ENCODE results near the gene RNFT2. TPM values are rescaled to one million over a fixed set of nuclear protein-coding genes. Genes with fewer than 3 reads are reported as not detected.

Gene RNFT2
- total RNA-seq, 1 donor: 2.2 TPM

DNA sequence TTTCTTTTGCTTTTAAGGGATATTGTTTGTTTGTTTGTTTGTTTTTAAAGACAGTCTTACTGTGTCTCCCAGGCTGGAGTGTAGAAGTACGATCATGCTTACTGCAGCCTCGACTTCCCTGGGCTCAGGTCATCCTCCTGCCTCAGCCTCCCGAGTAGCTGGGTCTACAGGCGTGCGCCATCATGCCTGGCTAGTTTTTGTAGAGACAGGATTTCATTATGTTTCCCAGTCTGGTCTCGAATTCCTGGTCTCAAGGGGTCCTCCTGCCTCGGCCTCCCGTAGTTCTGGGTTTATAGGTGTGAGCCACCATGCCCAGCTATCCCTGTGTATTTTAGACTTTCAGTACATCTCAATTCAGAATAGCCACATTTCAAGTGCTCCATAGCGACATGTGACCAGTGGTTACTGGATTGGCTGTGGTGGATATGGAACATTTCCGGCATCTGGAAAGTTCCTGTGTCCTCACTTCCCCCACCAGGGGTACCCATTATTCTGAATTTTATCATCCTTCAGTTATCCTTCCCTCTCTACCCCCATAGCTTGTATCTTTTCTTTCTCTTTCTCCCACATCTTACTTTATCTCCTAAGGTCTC lies 82.0 kb downstream of the RNFT2 start:
- DNase-seq (ENCODE audit: low read depth in 2 of 3, low spot score in 2 of 3): no peak

DNA sequence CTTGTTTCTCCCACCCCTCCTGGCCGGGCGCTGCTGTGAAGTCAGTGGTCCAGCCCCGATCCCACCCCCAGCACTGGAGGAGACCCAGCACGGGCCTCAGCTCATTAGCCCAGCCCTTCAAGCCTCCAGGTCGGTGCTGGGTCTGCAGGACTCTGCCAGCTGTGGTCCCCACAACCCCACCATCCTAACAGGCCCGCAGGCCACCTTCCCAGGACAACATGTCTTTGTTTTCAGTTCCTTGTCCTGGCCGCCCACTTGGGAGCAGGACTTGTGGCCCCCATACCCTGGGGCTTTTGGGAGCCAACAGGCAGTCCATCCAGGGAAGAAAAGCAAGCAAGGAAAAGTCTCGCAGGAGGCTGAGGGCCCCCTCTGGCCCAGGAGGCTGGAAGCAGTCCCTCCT lies 83.2 kb downstream of the RNFT2 start:
- no peak for DNase-seq (ENCODE audit: low read depth in 2 of 3, low spot score in 2 of 3)

DNA sequence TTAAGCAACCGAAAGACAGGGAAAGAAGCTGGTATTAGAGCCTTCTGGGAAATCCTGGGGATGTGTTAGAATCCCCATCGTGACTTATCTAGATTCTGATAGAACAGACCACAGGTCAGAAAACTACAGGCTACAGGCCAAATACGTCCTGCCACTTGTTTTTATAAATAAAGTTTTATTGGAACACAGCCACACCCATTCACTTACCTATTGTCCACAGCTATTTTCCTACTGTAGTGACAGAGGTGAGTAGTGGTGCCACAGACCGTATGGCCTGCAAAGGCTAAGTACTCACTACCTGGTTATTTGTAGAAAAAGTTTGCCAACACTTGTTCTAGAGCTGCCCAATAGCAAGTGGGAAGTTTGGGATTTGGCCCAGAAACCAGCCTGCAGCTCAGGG lies 89.3 kb downstream of the RNFT2 start:
- no peak for DNase-seq (ENCODE audit: low read depth in 2 of 3, low spot score in 2 of 3)

DNA sequence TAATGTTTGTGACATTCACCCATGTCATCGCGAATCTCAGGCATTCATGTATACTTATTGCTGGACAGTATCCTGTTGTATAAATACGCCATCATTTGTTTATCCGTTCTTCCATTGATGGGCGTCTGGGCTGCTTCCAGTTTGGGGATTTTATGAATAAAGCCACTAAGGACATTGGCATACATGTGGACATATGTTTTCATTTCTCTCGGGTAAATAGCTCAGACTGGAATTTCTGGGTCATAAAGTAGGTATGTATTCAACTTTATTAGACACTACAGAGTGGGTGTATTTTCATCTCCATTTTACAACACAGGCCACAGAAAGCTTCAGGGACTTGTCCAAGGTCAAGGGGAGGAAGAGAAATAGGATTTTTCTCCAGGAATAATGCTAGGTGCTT lies 94.2 kb downstream of the RNFT2 start:
- DNase-seq (ENCODE audit: low read depth in 2 of 3, low spot score in 2 of 3): no peak

DNA sequence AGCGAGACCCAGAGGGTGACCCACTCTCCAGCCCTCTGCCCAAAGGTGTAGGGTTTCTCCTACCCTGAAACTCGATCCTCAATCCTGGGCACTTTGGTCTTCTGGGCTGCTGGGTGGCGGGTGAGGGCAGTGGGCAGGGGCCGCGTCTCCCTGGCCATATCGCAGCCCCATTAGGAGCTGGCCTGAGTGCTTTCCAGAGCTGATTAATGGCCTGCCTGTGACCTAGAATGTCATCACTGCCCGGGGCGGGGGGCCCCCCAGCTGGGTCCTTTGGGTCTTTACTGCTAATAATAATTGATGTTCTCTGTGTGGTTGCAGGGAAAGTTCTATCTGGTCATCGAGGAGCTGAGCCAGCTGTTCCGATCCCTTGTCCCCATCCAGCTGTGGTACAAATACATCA lies 95.4 kb downstream of the RNFT2 start:
- DNase-seq (ENCODE audit: low read depth in 2 of 3, low spot score in 2 of 3): no peak

DNA sequence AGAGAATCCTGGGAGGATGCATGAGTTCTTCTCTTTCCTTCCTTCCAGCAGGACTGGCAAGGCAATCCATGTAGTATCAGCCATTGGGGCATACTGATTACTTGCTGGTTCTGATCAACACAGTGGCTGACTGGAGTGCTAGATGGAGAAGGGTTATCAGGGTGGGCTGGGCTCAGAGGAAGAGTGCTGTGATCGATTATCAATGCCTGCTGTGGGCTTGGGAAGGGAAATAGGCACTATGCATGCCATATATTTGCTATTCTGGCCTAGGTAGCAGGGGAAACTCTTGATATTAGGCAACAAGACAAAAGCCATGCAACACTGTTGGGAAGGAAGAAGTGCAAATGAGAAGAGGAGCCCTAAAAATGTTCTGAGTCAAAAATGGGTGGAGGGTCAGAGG lies 97.4 kb downstream of the RNFT2 start:
- DNase-seq (ENCODE audit: low read depth in 2 of 3, low spot score in 2 of 3): no peak

DNA sequence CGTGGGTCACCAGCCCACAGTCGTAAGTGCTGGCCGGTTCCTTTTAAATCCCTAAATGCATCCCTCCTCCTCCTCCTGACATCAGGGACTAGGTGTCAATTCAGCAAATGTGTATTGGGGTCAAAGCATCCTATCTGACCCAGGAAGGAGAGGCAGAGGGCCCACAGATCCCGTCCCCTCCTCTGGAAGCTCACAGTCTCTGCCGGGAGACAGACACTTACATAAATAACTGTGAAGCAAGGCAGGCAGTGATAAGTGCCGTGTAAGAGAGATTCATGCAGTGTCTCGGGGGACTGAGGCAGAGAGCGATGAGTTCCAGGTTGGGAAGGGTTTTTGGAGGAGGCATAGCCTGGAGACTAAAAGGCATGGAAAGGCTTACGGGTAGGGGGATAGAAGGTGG lies 99.0 kb downstream of the RNFT2 start:
- DNase-seq (ENCODE audit: low read depth in 2 of 3, low spot score in 2 of 3): no peak

DNA sequence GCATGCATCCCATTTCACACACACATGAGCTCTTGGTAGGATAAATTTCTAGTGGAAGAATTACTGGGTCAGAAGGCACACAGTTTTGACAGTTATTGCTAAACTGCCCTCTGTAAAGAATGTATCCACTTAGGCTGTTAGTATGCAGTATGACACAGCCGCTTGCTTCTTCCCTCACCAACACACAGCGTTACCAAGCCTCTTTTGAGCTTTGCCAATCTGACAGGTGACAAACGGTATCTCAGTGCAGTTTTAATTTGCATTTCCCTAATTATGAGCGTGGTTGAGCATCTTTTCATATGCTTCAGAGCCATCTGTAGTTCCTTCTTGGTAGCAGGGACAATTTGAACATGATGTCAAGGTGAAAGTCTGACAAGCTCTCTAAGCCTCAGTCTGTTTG lies 100.2 kb downstream of the RNFT2 start:
- DNase-seq (ENCODE audit: low read depth in 2 of 3, low spot score in 2 of 3): no peak

DNA sequence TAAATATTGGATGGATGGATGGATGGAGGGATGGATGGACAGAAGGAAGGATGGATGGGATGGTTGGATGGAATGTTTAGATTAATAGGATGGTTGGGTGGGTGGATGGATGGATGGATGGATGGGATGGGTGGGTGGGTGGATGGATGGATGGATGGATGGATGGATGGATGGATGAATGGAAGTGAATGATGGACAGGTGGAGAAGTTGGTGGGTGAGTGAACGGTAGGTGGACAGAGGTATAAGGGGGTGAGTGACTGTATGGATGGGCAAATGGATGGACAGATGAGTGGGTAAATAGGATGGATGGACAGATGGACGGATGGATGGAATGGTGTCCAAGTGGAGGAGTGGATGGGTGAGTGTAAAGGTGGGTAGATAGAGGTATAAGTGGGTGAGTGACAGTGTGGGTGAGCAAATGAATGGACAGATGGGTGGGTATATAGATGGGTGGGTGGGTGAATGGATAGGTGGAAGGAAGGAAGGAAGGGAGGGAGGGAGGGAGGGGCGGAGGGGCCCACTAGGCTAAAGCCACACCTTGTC lies 101.2 kb downstream of the RNFT2 start:
- no peak for DNase-seq (ENCODE audit: low read depth in 2 of 3, low spot score in 2 of 3)

DNA sequence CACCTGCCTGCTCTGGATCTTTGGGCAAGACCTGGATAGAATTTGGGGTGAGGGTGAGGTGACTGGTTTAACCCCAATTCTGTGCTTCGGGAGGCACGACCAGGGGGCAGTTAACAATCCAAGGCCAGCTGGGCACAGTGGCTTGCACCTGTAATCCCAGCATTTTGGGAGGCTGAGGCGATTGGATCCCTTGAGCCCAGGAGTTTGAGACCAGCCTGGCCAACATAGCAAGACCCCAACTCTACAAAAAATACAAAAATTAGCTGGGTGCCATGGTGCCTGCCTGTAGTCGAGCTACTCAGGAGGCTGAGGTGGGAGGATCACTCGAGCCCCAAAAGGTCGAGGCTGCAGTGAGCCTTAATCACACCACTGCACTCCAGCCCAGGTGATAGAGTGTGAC lies 105.0 kb downstream of the RNFT2 start:
- no peak for DNase-seq (ENCODE audit: low read depth in 2 of 3, low spot score in 2 of 3)

DNA sequence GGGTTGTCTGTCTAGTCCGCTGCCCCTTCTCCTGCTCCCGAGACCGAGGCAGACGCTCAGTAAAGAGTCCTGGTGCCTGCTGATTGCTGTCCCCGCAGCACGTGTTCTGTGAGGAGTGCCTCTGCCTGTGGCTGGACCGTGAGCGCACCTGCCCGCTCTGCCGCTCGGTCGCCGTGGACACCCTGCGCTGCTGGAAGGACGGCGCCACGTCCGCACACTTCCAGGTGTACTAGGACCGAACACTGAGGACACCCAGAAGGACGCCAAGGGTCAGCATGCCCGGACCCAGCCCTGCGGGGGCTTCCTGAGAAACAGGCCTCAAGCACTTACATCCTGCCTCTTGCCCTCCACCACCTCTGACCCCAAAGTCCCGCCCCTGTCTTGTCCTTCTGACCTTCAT lies 111.1 kb downstream of the RNFT2 start:
- no peak for DNase-seq (ENCODE audit: low read depth in 2 of 3, low spot score in 2 of 3)

DNA sequence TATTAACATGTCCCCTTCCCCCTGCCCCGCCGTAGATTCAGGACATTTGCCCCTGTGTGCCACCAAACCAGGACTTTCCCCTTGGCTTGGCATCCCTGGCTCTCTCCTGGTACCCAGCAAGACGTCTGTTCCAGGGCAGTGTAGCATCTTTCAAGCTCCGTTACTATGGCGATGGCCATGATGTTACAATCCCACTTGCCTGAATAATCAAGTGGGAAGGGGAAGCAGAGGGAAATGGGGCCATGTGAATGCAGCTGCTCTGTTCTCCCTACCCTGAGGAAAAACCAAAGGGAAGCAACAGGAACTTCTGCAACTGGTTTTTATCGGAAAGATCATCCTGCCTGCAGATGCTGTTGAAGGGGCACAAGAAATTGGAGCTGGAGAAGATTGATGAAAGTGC lies 114.2 kb downstream of the RNFT2 start:
- DNase-seq (ENCODE audit: low read depth in 2 of 3, low spot score in 2 of 3): no peak

DNA sequence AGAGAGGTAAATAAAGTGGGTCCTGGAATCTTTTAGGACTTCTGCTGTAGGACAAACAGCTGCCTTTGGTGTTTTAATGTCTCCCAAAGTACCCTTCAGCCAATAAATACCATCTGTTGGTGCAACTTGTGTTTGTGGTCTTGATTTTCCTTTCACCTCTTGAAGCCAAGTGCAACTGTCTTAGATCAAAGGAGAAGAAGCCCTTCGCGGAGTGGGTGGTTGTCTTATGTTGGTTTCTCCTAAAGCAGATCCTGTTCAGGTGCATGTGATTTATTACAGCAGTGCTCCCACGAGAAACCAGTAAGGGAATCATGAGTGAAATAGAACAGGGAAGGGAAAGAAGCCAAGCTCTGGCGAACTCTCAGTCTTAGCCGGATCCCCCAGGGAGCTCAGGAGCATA lies 115.4 kb downstream of the RNFT2 start:
- DNase-seq (ENCODE audit: low read depth in 2 of 3, low spot score in 2 of 3): no peak

DNA sequence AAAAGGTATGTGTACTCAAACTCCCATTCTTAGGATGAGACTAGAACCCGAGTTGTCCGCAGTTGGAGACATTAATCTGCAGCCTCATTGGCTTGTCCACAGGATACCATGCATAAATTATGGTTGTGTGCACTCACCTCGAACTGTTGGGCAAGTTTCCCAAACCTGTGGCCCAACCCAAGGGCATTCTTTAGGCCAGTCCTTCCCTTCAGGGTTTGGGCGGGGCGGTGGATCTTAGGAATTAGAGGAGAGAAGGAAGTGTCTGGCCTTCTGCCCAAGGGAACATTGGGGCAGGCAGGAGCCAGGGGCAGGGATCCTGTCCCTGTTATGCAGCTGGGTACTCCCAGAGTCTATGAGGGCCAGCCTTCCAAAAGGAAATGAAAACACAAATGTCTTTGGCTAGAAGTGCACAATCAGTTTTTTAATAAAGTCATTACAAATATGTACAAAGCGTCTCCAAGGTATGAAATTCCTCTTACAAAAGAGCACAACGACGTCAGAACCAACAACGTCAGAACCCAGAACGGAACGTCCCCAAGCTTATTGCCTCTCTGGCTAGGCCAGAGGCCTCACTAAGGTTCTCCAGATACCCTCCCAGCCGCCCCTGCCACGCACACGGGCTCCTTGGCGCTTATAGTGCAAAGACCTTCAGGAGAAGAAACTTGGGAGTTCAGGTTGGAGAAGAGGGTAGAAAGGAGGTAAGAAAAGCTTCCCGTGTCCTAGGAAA lies 117.8 kb downstream of the RNFT2 start:
- DNase-seq (ENCODE audit: low read depth in 2 of 3, low spot score in 2 of 3): no peak

DNA sequence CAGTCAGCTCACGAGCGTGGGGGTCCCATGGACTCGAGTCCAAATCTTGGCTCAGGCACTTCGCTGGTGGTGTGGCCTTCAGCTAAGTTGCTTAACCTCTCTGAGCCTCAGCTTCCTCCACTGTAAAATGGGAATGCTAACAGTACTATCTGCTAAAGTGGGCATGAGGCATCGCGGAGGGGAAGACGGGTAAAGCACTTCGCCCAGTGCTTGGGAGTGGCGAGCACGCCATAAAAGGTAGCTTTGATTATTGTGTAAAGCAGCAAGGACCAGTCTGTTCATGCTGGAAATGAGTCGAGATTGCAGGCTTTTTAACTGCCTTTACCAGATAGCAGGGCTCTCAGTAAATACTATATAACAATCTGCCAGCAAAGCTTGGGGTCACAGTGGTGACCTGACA lies 118.6 kb downstream of the RNFT2 start:
- DNase-seq (ENCODE audit: low read depth in 2 of 3, low spot score in 2 of 3): no peak

DNA sequence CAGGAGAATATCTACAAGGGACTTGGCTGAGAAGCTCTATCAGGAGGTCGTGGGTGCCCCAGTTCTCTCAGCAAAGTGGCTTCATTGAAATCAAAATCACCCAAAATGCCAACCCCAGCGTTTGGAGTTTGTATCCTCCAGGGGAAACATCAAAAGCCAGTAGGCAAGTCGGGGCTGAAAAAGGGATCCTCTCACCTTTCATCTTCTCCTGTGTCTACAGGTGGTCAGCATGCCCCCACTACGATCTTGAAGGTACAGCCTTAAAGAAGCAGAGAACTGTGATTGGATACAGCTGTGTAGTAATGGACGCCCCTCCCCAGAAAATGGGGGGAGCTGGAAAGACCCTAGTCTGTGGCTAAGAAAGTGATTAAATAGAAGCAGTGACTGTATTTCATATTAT lies 121.0 kb downstream of the RNFT2 start:
- no peak for DNase-seq (ENCODE audit: low read depth in 2 of 3, low spot score in 2 of 3)

DNA sequence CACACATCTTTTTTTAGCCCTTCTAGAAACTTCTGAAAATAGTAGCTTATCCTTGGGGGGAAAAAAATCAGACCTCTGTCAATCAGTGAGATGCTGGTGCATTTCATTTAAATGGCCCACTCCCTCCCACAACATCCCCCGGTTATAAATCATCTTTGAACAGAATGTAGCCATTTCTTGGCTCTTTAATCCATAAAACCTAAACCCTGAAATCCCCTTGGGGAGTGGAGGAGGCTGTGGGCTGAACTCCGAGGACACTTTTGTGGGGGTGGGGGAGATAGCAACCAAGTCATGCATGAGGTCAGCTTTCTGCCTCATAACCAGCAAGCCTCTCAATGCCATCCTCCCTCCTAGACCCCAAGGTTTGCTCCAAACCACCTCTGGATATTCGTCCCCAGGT lies 122.1 kb downstream of the RNFT2 start:
- no peak for DNase-seq (ENCODE audit: low read depth in 2 of 3, low spot score in 2 of 3)

DNA sequence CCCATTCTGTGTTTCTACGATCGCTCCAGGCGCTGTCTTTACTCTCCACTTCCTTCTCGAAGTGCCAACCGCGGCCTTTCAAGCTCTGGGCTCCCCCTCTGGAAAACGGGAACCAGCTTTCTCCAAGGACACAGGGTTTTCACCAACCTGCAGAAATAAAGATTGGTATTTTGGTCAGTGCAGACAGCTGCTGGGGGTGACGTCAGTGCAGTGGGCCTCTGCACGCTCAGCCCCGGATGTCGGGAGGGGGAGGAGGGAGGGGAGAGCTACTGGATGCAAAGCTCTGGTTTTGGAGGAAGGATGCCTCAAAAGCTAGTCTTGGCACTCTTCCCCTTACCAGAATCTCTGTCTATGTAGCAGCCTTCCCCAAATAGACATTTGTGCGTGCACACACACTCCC lies 123.2 kb downstream of the RNFT2 start:
- DNase-seq (ENCODE audit: low read depth in 2 of 3, low spot score in 2 of 3): peak in 1 of 3 donors; percentile 34

DNA sequence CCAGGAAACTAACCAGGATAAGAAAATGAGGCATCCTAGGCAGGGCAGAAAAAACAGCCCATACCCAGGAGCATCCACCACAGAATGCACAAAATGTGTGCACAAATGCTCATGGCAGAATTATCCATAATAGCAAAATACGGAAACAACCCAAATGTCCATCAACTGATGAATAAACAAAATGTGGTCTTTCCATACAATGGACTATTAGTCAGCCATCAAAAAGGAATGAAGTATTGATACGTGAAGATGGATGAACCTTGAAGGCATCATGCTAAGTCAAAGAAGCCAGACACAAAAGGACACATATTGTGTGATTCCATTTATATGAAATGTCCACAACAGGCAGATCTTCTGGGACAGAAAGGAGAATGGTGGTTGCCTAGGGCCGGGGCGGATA lies 124.1 kb downstream of the RNFT2 start:
- DNase-seq (ENCODE audit: low read depth in 2 of 3, low spot score in 2 of 3): no peak

DNA sequence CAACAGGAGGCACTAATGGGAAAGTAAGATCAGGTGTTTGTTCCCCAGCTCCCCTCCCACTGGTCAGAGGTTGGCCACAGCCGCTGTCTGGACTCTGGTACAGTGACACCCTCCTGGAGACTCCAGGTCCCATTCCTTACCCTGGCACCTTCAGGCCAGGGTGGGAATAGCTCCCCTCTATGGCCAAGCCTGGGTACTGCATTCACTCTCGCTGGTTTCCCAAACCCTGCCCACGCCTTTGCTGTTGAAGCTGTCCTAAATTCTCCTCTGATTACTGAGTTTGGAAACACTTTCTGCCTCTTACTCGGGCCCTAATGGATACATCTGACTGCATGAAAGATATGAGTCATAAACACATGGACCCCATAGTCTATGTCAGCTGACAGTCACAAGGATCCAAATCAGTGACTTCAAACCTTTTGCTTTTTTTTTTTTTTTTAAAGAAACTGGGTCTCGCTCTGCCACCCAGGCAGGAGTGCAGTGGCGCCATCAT lies 125.2 kb downstream of the RNFT2 start:
- no peak for DNase-seq (ENCODE audit: low read depth in 2 of 3, low spot score in 2 of 3)

DNA sequence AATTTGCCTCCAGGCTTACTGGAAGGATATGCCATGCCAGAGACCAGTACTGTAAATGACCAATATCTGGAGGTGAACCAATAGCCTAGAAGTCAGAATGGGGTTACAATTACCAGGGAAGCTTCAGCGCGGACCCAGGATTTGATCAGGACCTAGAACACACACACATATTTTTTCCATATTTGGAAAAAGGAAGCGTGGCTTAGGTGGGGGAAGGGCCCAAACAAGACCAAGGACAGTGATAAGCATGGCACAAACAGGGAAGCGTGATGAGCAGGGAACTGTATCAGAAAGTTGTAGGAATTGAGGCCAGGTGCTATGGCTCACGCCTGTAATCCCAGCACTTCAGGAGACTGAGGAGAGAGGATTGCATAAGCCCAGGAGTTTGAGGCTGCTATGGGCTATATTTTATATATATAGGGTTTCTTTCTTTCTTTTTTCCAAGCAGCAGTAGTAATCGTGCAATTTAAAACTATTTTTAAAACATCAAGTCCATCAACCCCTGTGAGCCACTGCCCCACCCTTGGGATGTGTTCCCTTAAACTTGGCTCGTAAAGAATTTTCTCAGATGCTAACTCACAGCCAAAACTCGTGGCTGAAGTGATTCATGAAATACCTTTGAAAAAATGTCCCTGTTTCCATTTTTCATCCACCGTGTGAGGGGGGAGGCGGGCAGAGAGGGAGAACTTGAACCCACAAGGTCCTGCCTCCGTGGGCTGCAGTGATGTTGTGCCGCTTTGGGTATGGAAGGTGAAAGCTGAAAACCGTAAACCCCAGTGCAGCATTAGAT lies 126.5 kb downstream of the RNFT2 start:
- DNase-seq (ENCODE audit: low read depth in 2 of 3, low spot score in 2 of 3): no peak

DNA sequence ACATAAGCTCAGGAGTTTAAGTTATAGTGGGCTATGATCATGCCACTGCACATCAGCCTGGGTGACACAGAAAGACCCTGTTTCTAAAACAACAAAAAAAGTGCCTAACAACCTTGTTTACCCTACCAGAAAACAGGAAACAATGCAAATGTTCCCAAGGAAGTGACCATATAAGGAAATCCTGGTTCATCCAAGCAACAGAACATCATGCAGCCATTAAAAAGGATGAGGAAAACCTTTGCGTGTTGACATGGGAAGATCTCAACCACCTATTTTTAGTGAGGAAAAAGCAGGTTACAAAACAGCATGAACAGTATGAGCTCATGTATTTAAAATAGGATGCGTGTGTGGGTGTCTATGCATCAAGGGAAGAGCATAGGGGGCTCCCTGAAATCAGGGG lies 129.4 kb downstream of the RNFT2 start:
- no peak for DNase-seq (ENCODE audit: low read depth in 2 of 3, low spot score in 2 of 3)
